Naive B cell (primary cell): ENCODE data around the gene UNK. TPM values are rescaled to one million over a fixed set of nuclear protein-coding genes. Genes with fewer than 3 reads are reported as not detected.
"Not testable (repeated sequence)": the region's sequence is repeated elsewhere in the genome, so short reads cannot be mapped to it uniquely, and the experiment has no call there.

Experiments used
- ATAC-seq, 2 donors: fragments of 150-1000 bp; cut with Tn5 transposase; 2 replicates each; pipeline ENCODE4 v1.10.0; 2021; ENCODE audit warnings: low read depth in 2 of 2, mild to moderate bottlenecking in 2 of 2, moderate library complexity in 2 of 2
- DNase-seq: peaks from one replicate; pipeline ENCODE4 v3.0.0; 2022
- H3K27ac Mint-ChIP-seq, 6 donors: one replicate each; pipeline ENCODE4 v1.8.0; 2020 to 2022; ENCODE audit warnings: mild to moderate bottlenecking in 6 of 6, mixed read lengths in 6 of 6, moderate library complexity in 5 of 6, inconsistent platforms in 2 of 6
- H3K27me3 Mint-ChIP-seq, 3 donors: one replicate each; pipeline ENCODE4 v1.8.0; 2021 to 2022; ENCODE audit warnings: mixed read lengths in 3 of 3, mild to moderate bottlenecking in 1 of 3
- H3K36me3 Mint-ChIP-seq, 2 donors: one replicate each; pipeline ENCODE4 v1.8.0; 2020 to 2022; ENCODE audit warnings: mixed read lengths in 2 of 2, inconsistent platforms in 1 of 2, mild to moderate bottlenecking in 1 of 2
- H3K4me1 Mint-ChIP-seq, 3 donors: one replicate each; pipeline ENCODE4 v1.8.0; 2020 to 2022; ENCODE audit warnings: mixed read lengths in 3 of 3, inconsistent platforms in 1 of 3, mild to moderate bottlenecking in 1 of 3, moderate library complexity in 1 of 3
- H3K4me3 Mint-ChIP-seq, 8 donors: one replicate each; pipeline ENCODE4 v1.8.0; 2020 to 2022; ENCODE audit warnings: mild to moderate bottlenecking in 8 of 8, mixed read lengths in 8 of 8, moderate library complexity in 8 of 8, inconsistent platforms in 2 of 8
- H3K9me3 Mint-ChIP-seq, 7 donors: one replicate each; pipeline ENCODE4 v1.8.0; 2020 to 2022; ENCODE audit warnings: mixed read lengths in 7 of 7, mild to moderate bottlenecking in 5 of 7, inconsistent platforms in 2 of 7, moderate library complexity in 1 of 7
- polyA plus RNA-seq, 6 donors: library from polyadenylated mRNA; unstranded; fragments of 300-500 nt; fragmentation: Illumina TruSeq; gene quantifications; one replicate each; pipeline ENCODE4 v1.2.3, GENCODE V29; 2021; ENCODE audit warnings: low read depth in 6 of 6

Gene UNK
- polyA plus RNA-seq, 6 donors from 2014 or later: 31.1 to 50.1 (median 37.7) TPM

- no peaks in the 10 kb centered on the region for H3K9me3 Mint-ChIP-seq
- peaks cover 12 to 19% (median 17%) of the 10 kb centered on the region in 3 donors for H3K4me1 Mint-ChIP-seq
- no peaks in the 10 kb centered on the region for H3K36me3 Mint-ChIP-seq
- DNase-seq: no peak
- no peaks in the 10 kb centered on the region for H3K27me3 Mint-ChIP-seq
- H3K27ac Mint-ChIP-seq: peak overlapping the region in 2 of 6 donors; percentile 7 to 68
- H3K4me3 Mint-ChIP-seq: no peak overlapping the region
- ATAC-seq: no peak
Measured at GRCh38 chr17:75771334-75772281, 13.0 kb upstream of the UNK start.

- Mint-ChIP-seq H3K36me3 (peaks cover 5 to 14% of the 10 kb centered on the region in 2 donors), H3K27ac (peak overlapping the region in 1 of 6 donors; percentile 62), H3K4me3 (peak overlapping the region in 1 of 8 donors; percentile 77), H3K9me3 (no peaks in the 10 kb centered on the region), H3K27me3 (no peaks in the 10 kb centered on the region), H3K4me1 (peaks cover 21 to 33% (median 29%) of the 10 kb centered on the region in 3 donors)
- DNase-seq (no peak), ATAC-seq (no peak)
Measured at GRCh38 chr17:75773121-75773807, 11.3 kb upstream of the UNK start.

DNA sequence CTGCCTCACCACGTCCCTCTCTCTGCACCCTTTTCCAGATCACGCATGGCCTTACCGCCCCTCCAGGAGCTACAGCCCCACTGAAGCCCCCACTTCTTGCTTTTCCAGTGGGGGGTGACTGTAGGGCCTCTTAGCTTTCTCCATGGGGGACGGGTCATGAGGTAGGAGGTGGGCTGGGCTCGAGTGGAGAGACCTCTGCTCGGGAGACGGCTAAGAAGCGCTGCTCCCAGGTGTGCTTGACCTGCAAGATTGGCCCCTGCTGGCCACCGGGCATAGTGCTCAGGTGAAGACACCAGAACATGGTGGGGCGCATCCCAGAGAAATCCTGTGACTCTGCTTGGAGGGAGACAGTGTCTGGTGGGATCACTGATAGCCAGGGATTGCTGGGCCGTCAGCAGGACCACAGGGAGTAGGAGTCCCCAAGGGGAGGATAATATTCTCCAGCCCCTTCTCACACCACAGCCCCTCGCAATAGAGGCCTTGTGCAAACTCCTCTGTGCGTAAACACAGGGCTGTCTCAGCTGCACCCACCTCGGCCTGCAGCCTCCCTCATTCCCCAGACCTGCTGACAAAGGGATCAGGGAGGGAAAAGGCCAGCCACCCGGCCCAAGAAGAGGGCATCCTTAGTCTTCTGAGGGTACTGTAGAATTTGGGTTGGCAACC is 10.7 kb upstream of the UNK start:
- H3K27me3 Mint-ChIP-seq: no peaks in the 10 kb centered on the region
- peaks cover 11 to 20% of the 10 kb centered on the region in 2 donors for H3K36me3 Mint-ChIP-seq
- DNase-seq: no peak
- H3K4me3 Mint-ChIP-seq: peak overlapping the region in 3 of 8 donors; percentile 18 to 77 (median 32)
- H3K4me1 Mint-ChIP-seq: peaks cover 25 to 39% (median 36%) of the 10 kb centered on the region in 3 donors
- H3K9me3 Mint-ChIP-seq: no peaks in the 10 kb centered on the region
- ATAC-seq: no peak
- H3K27ac Mint-ChIP-seq: peak overlapping the region in 2 of 6 donors; percentile 80 to 100

GRCh38 chr17:75774471-75774990 is 10.1 kb upstream of the UNK start:
- Mint-ChIP-seq H3K27me3 (peaks cover 0 to 2% (median 0%) of the 10 kb centered on the region in 3 donors), H3K36me3 (peaks cover 14 to 20% of the 10 kb centered on the region in 2 donors), H3K4me1 (peaks cover 26 to 39% (median 38%) of the 10 kb centered on the region in 3 donors), H3K9me3 (peaks cover 0 to 1% (median 0%) of the 10 kb centered on the region in 7 donors), H3K27ac (peak overlapping the region in 5 of 6 donors; percentile 66 to 100 (median 85)), H3K4me3 (peak overlapping the region in 3 of 8 donors; percentile 18 to 32 (median 22))
- DNase-seq (no peak), ATAC-seq (no peak)

- peaks cover 0 to 5% (median 0%) of the 10 kb centered on the region in 3 donors for H3K27me3 Mint-ChIP-seq
- peak overlapping the region in 4 of 8 donors; percentile 16 to 97 (median 60) for H3K4me3 Mint-ChIP-seq
- DNase-seq: no peak
- peaks cover 19 to 20% of the 10 kb centered on the region in 2 donors for H3K36me3 Mint-ChIP-seq
- no peak for ATAC-seq
- peak overlapping the region in 5 of 6 donors; percentile 82 to 100 (median 91) for H3K27ac Mint-ChIP-seq
- H3K9me3 Mint-ChIP-seq: peaks cover 0 to 6% (median 0%) of the 10 kb centered on the region in 7 donors
- peaks cover 32 to 44% (median 43%) of the 10 kb centered on the region in 3 donors for H3K4me1 Mint-ChIP-seq
Measured at GRCh38 chr17:75774991-75775668, 9.5 kb upstream of the UNK start.

GRCh38 chr17:75776386-75777295 is 8.0 kb upstream of the UNK start:
- Mint-ChIP-seq H3K4me3 (peak overlapping the region; percentile 74 to 99 (median 95)), H3K9me3 (peaks cover 0 to 6% (median 0%) of the 10 kb centered on the region in 7 donors), H3K4me1 (peaks cover 32 to 44% (median 44%) of the 10 kb centered on the region in 3 donors), H3K27ac (peak overlapping the region; percentile 30 to 100 (median 91)), H3K36me3 (peaks cover 19 to 20% of the 10 kb centered on the region in 2 donors), H3K27me3 (peaks cover 0 to 5% (median 0%) of the 10 kb centered on the region in 3 donors)
- peak; percentile 64 for DNase-seq
- ATAC-seq: peak; percentile 15 to 20

- ATAC-seq (no peak), DNase-seq (no peak)
- H3K4me1 Mint-ChIP-seq: peaks cover 32 to 44% (median 44%) of the 10 kb centered on the region in 3 donors
- H3K27me3 Mint-ChIP-seq: peaks cover 0 to 5% (median 0%) of the 10 kb centered on the region in 3 donors
- H3K27ac Mint-ChIP-seq: peak overlapping the region in 5 of 6 donors; percentile 56 to 100 (median 93)
- peaks cover 19 to 20% of the 10 kb centered on the region in 2 donors for H3K36me3 Mint-ChIP-seq
- H3K9me3 Mint-ChIP-seq: peaks cover 0 to 6% (median 0%) of the 10 kb centered on the region in 7 donors
- H3K4me3 Mint-ChIP-seq: peak overlapping the region; percentile 60 to 99 (median 95)
Measured at GRCh38 chr17:75777296-75777922, 7.2 kb upstream of the UNK start.

GRCh38 chr17:75778066-75778860 is 6.3 kb upstream of the UNK start:
- DNase-seq, ATAC-seq, H3K27me3 Mint-ChIP-seq, H3K9me3 Mint-ChIP-seq: not testable (repeated sequence)
- Mint-ChIP-seq H3K4me3 (peak overlapping the region; percentile 93 to 99 (median 97)), H3K4me1 (peaks cover 38 to 50% (median 49%) of the 10 kb centered on the region in 3 donors), H3K36me3 (peaks cover 19 to 20% of the 10 kb centered on the region in 2 donors), H3K27ac (peak overlapping the region; percentile 86 to 100 (median 94))

DNA sequence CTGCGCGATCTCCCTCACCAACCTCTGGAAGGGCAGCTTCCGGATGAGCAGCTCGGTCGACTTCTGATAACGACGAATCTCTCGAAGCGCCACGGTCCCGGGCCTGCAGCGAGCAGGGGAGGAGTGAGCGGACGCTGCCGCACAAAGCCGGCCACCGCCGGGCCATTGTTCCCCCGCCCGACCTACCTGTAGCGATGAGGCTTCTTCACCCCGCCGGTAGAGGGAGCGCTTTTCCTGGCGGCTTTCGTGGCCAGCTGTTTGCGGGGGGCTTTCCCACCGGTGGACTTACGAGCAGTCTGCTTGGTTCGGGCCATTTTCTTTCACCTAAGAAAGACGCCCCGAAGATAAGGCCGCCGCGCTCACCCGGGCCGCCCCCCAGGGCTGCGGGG is 5.8 kb upstream of the UNK start:
- ATAC-seq: peak; percentile 11 to 13
- peak overlapping the region; percentile 86 to 100 (median 94) for H3K27ac Mint-ChIP-seq
- H3K27me3 Mint-ChIP-seq: peaks cover 0 to 5% (median 0%) of the 10 kb centered on the region in 3 donors
- H3K4me3 Mint-ChIP-seq: peak overlapping the region; percentile 93 to 99 (median 97)
- peaks cover 0 to 6% (median 2%) of the 10 kb centered on the region in 7 donors for H3K9me3 Mint-ChIP-seq
- peaks cover 19 to 20% of the 10 kb centered on the region in 2 donors for H3K36me3 Mint-ChIP-seq
- no peak for DNase-seq
- H3K4me1 Mint-ChIP-seq: peaks cover 38 to 55% (median 53%) of the 10 kb centered on the region in 3 donors

- Mint-ChIP-seq H3K4me1 (peaks cover 36 to 60% (median 53%) of the 10 kb centered on the region in 3 donors), H3K4me3 (peak overlapping the region; percentile 95 to 99 (median 98)), H3K9me3 (peaks cover 0 to 6% (median 2%) of the 10 kb centered on the region in 7 donors), H3K36me3 (peaks cover 19 to 20% of the 10 kb centered on the region in 2 donors), H3K27ac (peak overlapping the region; percentile 99 to 100 (median 100)), H3K27me3 (peaks cover 0 to 5% (median 0%) of the 10 kb centered on the region in 3 donors)
- peak; percentile 93 for DNase-seq
- ATAC-seq: peak; percentile 63 to 64
Measured at GRCh38 chr17:75779250-75779986, 5.2 kb upstream of the UNK start.
